HepG2 (cell line): ENCODE measurements around the gene TMEM184C. TPM values are rescaled to one million over a fixed set of nuclear protein-coding genes. Genes with fewer than 3 reads are reported as not detected.
A peak's percentile ranks its signal among the peaks of the same experiment; 100 is the strongest.

ENCODE experiments used
- IRF9 ChIP-seq: sonication (generic); formaldehyde crosslinking; IDR thresholded peaks from 2 replicates; pipeline ENCODE4 v1.8.0; 2022; ENCODE audit warnings: missing genetic modification reagents, mild to moderate bottlenecking, borderline replicate concordance
- ZNF292 ChIP-seq: sonication (generic); formaldehyde crosslinking; IDR thresholded peaks from 2 replicates; pipeline ENCODE4 v1.8.1; 2022; ENCODE audit warnings: mild to moderate bottlenecking, low read depth, missing genetic modification reagents, borderline replicate concordance
- ZNF646 ChIP-seq: sonication (generic); formaldehyde crosslinking; IDR thresholded peaks from 2 replicates; pipeline ENCODE4 v1.9.0; 2021; ENCODE audit warnings: mild to moderate bottlenecking, missing genetic modification reagents
- polyA plus RNA-seq, 8 experiments: library from polyadenylated mRNA; depleted of rRNA in 3 of 8; stranded (reverse) in 7 of 8; unstranded in 1 of 8; fragments of >200 nt; fragmentation: Illumina TruSeq in 4 of 8; extraction: Trizol in 4 of 8; gene quantifications; 2 replicates each; pipeline versions ENCODE4 v1.2.1 to v1.2.3, GENCODE V29; 2011 to 2016; ENCODE audit warnings: low read depth in 4 of 8, missing spikeins in 1 of 8, mixed read lengths in 1 of 8; ENCODE audit not compliant: insufficient read depth in 1 of 8
- total RNA-seq, 5 experiments: library from RNA; depleted of rRNA; stranded (reverse); fragments of >200 nt; fragmentation: Illumina TruSeq; extraction: Trizol; gene quantifications; 2 replicates each; pipeline ENCODE4 v1.2.3, GENCODE V29; 2016; ENCODE audit warnings: low read depth in 1 of 5
- TF ChIP-seq, protein P1 (sequence below): sonication (generic); formaldehyde crosslinking; IDR thresholded peaks from 2 replicates; pipeline ENCODE4 v1.8.1; 2023; ENCODE audit warnings: mild to moderate bottlenecking, moderate library complexity, missing genetic modification reagents

The TMEM184C gene
- total and polyA plus RNA-seq, 2 of the 13 experiments (the other 11 are each of a cell fraction or from before 2014, with no cell fraction given): 13.9 to 26.1 TPM

DNA sequence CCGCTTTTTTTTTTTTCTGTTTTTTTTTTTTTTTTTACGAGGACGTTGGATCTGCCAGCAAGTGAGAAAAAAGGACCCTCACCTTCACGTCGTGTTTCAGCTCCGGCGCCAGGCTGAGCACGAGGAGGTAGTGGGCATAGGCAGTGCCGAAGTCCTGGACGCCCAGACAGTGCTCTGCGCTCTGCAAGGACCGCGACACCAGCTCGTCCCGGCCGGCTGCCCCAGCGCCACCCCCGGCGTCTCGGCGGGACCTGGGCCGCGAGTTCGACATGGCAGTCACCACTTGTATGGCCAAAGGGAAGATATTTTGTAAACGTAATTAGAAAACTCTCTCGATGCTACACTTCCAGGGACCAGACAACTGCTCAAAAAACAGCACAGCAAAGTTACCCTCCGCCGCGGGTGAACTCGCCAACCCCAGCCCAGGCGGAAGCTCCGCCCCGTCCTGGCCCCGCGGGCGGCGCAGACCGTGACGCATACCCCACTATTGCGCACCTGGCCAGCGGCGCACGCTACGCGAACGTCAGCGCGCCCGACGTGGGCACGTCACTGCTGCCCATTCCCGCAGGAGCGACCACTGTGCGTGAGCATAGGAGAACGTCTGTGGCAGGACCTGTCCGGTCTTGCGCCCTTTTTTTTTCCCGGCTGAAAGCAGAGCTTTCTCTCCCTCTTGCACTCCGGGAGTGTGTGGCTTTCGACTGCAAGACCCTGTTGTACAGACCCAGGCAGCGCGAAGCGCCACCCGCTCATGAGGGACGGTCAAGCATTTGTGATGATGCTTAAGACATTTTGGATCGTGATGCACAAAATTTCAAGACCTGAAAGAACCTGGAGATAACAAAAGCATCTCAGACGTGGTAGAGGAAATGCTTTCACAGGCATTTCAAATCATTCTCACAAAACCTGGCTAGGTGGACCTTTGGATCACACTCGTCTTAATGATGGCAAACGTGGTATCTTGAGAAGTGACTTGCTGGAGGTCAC, 66.8 kb downstream of the TMEM184C start, which contains the start of gene PRMT9 (continued):
- TF ChIP-seq ZNF646 (CRISPR knock-in tag) (no peak), ZNF292 (CRISPR knock-in tag) (peak; percentile 56; the same call in 1 of the 2 replicates), IRF9 (peak; percentile 88)
- TF ChIP-seq, protein P1, sequence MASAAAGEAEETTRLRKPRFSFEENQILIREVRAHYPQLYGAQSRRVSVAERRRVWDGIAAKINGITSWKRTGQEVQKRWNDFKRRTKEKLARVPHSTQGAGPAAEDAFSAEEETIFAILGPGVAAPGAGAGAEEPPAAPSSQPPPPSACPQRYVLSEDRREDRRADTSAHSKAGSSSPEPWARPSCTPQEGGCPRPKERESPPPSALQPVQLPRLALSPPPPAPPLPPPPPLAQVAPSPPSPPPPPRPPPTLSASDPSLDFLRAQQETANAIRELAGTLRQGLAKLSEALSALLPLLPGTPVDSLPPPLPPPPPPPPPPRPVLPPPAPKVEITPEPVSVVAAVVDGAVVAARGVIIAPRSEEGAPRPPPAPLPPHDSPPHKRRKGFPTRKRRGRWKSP (CRISPR knock-in tag): peak; percentile 97
